NCI-H2171 treated with DMSO at 0.1 percent for 48 hours (cell line): ENCODE results near the gene NAALADL1.

Source experiments
- DNase-seq: peaks from one replicate; lab custom pipeline; 2025; lab: John Stamatoyannopoulos, UW

NAALADL1 gene

DNA sequence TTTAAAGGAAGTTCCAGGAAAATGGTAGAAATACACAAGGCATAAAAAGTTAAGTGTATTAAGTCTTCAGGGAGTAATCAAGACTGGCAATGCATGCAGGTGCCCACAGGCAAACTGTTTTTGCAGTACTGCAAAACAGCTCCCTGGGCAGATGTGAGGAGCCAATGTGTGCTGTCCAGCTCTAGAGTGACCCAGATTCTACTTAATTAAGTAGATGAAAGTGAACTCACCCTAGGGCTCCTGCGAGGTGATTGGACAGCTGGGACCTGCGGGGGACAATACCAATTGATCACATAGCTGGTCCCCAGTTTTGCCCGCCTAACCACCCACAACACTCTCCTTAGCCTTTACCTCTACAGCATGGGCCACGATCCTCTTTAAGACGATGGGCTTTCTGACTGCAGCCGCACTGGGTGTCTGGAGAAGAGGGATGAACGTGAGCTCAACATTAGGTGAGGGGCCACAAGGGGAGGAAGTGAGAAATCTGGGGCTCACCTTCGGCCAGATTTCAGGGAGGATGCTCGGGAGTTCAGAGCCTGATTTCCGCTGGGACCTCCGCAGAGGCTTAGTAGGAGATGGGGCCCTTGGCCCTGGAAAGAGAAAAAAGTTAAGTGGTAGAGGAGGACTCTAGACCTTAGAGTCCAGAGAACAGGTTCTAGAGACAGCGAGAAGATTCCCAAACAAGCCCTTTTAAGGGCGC lies 24.9 kb upstream of the NAALADL1 start:
- DNase-seq = no peak

DNA sequence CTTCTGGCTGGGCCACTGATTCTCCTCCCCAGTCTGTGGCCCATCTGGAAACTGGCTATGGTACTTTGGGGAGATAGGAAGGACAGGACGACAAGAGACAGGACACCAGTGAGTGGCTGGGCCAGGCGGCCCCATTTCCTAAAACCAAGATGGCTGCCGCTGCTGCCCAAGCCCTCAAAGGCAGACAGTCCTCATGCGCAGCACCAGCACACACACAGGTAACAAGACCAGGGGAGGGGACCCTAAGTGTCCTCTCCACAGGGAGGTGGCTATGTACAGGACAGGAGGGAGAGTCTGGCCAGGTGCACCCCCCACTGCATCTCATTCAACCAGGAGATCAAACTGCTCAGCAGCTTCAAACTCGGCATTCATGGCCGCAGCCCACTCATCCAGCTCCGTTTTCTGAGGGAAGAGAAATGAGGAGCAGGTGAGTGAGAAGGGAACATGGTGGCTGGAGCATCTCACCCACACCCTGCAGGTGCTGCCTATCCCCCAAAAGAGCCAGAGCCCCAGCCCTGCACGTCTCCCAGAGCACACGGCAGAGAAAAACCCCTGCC lies 20.5 kb upstream of the NAALADL1 start:
- no peak for DNase-seq

DNA sequence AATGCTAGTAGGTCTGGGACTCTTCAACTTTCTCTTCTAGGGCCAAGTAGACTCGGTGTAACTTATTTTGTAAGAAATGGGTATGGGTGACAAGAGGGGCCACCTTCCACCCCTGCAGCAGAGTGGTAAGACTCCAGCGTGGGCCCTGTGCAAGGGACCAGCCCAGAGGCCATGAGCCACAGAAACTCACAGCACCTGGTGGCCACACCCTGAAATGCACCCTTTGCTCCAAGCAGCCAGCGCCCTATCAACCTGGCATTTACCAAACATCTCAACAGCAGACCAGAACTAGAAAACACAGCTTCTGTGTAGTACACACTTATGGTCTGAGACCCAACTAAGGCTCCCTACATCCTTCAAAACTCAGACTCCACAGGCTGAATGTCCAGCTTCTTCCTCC lies 19.8 kb upstream of the NAALADL1 start:
- DNase-seq = peak; percentile 44

DNA sequence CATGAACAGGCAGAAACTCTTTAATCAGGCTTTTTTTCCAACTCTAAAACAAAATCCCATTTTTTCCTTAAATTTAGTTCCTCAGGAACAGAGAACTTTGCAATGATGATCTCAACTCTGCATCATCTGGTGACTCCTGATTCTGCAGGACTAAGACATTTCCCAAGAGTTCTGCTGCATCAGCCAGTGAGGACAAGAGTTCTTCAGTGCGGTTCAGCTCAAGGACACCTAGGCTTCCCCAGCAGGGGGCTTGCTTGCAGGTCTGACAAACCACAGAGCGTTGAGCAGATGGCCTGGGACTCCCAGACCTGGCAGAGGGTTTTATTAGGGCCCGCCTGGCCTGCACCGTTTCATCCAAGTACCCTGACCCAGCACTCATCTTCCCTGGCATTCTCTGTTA lies 19.1 kb upstream of the NAALADL1 start:
- DNase-seq = peak; percentile 75

DNA sequence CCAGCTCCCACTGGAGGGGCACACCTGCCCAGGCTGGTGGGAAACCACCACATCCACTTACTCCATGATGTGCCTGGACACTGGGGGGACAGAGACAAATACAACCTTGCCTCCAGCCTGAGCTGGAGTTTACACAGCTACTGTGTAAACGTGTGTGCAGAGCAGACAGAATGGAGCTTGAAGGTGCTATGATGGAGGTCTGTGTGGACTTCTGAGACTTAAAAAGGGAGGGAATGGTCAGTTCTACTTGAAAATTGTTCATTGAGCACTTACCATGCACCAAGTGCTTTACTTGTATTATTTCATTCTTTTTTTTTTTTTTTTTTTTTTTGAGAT lies 14.2 kb upstream of the NAALADL1 start:
- no peak for DNase-seq

DNA sequence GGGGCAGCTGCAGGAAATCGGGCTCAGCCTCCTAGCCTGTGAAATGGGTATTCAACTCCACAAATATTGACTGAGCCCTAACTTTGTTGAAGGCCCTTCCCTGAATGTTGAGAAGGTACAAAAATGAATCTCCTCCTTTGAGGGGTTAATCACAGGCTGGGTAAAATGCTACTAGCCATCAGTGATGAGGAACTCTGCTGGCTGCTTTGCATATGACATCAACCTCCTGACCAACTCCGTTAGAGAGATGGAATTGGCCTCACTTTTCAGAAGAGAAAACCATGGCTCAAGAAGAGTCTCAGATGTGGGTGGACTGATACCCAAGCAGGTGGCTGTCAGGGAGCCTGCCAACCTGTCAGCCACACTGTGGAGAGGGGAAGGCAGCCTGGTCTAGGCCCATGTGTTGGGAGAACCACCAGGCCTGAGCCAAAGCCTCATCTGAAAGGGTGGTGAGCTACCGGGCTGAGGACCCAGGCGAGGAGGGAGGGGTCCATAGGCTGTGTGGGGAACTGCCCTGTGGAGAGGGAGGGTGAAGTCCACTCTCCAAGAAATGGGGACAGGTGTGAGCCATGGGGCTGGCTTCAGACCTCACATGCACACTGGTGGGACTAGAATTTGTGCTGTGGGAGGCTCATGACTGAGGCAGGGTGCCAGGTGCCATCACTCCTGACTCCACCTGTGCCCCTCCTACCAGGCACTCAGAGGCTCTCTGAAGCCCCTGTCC lies 13.7 kb upstream of the NAALADL1 start:
- no peak for DNase-seq

DNA sequence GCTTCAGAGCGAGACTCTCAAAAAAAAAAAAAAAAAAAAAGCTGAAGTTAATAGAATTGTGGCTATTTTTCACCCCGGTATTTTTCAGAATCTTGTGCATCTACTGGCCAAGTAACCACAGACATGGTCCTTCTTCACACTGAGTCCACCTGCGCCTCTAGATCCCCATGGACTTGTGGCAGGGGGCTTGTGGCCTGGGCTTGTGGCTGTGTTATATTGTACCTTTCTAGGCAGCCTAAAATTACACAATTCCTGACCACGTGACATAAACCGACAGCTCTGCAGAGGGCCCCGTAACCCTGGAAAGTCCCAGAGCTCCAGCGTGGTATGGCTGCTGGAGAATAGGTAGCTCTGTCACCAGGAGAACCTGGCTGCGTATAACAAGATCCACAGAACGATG lies 10.9 kb upstream of the NAALADL1 start:
- no peak for DNase-seq

DNA sequence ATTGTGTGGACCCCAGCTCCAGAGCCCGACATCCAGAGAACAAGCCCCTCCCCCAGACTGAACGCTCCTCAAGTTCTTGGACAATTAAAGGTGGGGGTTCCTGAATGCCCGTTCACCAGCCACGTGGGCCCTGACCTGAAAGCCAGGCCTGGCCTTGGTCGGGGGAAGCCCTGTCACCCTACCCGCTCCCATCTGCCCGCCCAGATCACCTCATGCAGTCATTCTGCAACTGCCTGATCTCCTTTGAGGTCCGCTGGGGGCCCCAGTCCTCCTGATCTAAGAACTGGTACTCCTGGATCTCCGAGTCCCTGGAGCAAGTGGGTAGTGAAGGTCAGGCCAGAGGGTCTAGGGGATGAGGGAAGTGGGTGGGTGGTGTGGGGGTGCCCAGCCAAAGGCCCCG lies 9.1 kb upstream of the NAALADL1 start:
- DNase-seq = no peak

DNA sequence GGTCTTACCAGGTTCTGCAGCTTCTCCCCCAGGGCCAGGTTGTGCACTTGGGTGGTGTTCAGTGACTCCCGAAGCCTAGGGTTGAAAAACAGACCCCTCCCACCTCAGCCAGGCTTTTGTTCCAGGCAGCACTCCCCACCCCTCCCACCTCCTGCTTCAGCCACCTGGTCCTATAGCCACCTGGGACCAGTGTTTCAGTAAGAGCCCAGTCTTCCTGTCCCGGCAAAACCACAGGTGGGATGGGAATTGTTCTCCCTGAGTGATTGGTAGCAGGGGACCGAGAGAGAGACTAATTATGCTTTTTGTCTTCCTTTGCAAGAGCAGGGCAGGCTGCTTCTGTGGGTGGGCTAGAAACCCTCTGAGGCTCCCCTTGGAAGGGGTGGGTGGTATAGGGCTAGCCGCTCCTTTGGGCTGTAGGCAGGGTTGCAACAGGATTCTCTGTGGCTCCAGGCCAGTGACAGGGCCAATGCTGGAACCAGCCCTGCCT lies 8.5 kb upstream of the NAALADL1 start:
- peak; percentile 97 for DNase-seq

DNA sequence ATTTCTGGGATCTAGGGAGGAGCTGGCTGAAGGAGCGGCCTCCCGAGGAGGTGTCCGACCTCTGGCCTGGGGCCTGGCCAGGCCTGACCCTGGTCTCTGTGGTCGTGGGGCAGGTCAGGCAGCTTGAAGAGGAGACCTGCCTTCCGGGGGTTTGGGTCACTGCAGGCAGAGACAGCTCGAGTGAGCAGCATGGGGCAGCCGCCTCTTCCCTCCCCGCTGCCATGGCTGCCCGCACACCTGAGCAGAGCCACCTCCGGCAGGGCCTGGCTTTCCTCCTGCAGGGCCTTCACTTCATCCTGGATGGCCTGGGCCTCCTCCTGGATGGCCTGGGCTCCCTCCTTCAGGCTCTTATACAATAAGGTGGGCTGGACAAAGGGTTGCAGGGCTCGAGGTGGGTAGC lies 8.0 kb upstream of the NAALADL1 start:
- no peak for DNase-seq

DNA sequence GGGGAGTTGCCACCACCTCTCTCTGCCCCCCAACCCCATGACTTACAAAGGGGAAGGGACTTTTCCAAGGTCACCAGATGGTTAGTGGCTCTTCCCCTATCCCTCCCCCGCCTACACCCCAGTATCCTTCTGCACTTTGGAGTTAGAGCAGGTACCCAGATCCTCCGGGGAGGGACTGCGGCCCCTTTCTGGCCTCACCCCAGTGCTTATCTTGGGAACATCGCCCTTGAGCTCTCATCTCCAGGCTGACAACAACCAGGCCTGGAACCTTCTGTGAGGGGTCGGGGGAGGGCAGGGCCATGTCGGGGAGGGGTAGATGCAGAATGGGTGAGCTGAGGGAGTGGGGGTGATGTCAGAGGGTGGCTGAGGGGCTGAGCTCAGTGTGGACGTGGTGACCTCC lies 7.5 kb upstream of the NAALADL1 start:
- no peak for DNase-seq

DNA sequence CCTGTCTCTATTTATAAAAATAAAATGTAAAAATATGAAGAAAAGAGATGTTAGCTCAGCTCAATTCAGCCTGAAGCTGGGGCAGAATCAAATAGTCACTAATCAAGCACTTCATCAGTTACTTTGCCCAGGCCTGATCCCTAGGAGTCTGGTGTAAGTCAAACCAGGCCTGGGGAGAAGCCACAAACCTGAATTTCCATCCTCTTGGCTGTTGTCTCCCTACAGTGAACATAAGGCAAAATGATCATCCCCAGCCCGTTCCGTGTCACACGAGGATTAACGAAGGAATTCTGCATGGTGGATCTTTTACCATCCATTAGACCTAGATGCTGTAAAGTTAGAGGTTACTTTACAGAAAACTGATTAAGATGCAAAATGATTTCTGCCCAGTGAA lies 6.5 kb upstream of the NAALADL1 start:
- no peak for DNase-seq

DNA sequence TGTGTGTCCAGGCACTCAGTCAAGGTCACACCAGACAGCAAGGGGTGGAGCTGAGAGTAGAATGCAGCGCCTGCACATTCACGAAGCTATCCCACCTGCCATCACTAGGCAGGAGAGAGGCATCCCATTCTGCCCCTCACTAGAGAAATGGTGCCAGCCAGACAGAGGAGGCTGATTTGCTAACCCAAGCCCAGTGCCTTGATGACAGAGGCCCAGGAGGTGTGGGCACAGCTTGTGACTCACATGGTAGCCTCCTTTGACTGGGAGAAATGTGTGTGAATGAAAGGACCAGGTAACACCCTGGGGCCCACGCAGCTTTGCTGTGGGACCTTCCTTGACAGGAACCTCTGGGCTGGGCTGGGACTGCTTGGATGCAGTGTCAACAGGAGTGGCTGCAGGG lies 5.2 kb upstream of the NAALADL1 start:
- no peak for DNase-seq

DNA sequence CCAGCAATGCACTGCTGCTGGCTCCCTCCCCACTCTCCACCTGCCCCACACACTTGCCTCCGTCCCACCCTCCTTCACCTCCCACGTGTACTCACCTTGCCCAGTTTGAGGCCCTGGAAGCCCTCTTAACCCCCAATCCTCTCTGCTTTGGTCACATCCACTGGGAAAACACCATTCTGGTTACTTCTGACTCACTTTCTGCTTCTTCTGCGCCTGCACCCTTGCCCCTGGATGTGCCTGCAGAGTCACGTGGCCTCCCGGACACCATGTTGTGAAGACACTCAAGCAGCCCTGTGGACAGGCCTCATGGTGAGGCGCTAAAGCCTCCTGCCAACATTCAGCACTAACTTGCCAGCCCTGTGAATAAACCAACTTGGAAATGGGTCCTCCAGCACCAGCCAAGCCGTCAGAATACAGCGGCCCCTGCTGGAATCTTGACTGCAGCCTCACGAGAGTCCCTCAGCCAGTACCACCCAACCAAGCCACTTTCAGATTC lies 2.6 kb upstream of the NAALADL1 start:
- no peak for DNase-seq

DNA sequence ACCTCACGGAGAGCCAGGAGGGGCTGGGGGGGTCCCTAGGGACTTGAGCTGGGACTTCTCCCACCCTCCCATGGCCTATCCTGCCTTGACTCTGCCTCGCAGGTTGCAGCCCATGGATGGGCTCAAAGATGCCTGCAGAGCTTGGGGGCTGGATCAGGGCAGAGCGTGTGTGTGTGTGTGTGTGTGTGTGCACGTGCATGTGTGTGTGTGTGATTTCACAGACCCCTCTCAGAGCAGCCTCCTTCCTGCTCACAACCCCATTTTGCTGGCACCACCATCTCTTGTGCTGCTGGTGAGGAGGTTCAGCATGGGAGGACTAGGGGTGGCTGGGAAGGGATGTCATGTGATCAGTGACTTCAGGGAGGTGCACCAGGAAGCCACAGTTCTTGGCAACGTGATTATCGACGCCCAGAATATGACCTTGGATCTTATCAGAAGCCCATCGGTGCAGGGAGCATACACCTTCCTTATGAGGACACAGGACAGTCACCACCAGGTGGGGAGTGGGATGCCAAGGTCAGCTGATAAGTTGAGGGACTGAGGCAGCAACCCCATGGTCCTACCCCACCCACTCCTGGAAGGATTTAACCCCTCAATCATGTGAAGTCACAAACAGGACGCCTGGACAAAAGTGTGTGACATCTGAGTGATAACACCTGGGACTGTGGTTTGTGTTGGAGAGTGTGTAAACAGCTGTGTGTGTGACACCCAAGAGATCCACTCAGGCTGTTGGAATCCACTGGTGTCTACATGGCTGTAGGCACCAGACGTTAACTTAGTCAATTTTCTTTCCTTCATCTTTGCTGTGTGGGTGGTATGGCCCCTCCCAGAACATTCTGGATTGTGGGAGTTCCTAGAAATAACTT lies 1.8 kb upstream of the NAALADL1 start:
- no peak for DNase-seq

DNA sequence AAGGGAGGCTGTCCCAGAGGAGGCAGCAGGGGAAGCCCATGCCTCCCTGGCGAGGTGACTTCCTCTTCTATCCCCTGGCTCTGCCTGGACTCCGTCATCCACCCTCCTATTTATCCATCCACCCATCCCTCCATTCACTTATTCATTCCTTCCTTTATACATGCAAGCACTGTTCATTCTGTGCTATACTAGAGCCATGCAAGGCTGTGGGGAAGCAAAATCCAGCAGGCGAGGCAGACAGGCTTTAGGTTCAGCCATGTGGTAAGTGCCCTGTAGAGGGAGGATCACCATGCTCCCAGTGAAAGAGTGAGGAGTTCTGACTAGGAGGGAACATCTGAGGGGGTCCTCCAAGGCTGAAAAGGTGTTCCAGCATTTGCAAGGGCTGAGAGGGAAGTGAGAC lies 1.2 kb upstream of the NAALADL1 start:
- DNase-seq = no peak

DNA sequence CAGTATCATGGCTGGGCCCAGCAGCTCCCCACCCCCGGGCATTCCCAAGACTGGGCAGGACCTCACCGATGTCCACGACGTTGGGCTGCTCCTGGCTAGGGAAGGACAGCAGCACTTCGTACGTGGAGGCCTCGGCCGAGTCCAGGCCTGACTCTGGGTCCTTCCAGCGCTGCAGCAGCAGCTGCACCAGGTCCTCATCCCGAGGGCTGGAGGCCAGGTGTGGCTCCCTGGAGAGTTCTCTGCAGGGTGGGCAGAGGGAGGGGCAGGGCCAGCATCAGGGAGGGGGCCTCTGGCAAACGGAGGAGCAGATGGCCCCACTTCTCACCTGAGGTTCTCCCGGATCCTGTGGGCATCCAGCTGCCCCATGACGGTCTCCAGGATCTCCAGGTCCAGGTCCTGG lies 341 bp downstream of the NAALADL1 start:
- DNase-seq = peak; percentile 24

DNA sequence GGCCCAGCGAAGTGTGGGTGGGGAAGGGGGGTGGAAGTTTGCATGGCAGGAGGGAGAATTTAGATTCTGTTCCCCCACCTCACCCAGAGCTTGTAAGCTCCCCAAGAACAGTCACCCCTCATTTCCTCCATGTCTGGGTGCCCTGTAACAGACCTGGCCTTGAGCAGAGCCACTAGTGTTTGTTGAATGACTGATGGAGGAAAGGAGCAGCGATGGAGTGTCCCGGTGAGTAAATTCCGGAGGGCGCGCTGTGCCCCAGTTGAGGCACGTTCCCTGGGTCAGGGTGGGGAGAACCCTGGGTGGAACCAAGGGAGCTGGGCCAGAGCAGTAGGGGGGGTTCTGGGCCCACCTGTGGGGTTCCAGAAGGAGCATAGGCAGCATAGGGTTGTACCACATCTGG lies 827 bp downstream of the NAALADL1 start:
- DNase-seq = no peak

DNA sequence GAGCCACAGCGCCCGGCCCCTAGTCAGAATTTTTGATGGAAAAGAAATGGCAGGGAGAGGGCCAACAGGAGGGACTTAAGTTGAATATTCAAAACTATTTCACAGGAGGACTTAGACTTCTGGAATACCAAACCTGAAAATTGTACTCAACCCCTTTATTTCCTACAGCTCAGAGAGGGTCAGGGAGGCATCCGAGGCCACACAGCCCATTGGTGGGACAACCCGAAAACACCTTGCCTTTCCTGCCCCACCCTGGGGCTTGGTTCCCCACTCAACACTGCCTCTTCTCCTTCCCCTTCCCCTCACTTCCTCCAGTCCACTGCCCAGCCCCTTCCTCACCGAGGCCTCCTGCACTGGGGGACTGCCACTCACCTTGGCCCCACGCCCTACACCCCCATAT lies 1.4 kb downstream of the NAALADL1 start:
- no peak for DNase-seq

DNA sequence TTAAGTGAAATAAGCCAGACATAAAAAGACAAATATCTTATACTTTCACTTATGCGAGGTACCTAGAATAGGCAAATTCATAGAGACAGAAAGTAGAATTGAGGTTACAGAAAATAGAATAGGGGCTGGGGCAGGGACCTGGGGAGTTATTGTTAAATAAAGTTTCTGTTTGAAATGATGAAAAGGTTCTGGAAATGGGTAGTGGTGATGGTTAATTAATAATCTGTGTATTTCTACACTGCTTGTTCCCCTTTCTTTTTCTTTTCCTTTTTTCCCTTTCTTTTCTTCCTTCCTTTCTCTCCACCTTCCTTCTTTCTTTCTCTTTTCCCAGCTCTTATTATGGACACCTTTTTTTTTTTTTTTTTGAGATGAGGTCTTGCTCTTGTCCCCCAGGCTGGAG lies 2.8 kb downstream of the NAALADL1 start:
- no peak for DNase-seq

DNA sequence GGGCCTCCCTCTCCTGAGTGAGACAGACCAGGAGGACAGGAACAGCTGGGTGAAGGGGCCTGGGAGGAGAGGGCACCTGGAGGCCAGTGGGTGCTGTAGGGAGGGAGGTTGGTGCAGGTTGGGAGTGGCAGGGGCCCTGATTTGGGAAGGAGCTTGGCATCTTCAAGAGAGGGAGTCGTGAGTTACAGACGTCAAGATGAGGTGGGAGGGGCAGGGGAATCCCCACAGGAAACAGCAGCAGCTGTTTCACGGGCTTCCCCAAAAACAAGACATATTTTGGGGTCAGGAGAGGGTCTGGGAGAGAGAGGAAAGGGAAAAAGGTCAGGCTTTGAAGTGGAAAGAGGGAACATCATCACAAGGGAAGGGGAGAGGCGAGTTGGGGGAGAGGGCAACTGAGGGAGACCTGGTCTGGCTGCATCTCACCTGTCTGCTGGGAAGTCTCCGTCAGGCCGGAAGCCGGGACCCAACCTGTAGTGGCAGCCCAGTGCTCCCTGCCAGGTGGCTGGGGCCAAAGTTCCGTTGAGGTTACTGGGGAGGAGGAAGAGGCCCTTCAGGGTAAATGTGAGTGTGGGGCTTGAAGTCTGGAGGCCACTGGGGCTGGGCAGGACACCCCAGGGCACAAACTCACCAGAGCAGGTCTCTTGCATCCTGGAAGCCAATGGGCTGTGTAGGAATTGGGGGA lies 4.4 kb downstream of the NAALADL1 start:
- DNase-seq = no peak

DNA sequence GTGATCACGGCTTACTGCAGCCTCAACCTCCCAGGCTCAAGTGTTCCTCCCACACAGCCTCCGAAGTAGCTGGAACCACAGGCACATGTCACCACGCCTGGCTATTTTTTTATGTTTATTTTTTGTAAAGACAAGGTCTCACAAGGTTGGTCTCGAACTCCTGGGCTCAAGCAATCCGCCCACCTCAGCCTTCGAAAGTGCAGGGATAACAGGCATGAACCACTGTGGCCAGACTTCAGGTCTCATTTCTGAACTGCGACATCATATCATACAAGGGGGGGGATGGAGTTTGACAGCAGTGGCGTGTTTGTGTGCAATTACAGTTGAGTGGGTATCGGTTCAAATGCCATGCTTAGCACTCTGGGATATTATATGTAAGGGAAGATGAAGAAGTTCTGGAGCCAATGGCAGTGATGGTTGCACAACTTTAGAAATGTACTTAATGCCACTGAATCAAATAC lies 6.9 kb downstream of the NAALADL1 start:
- no peak for DNase-seq
